H9 (cell line): Measurements from ENCODE around the gene CAMTA1. TPM values are rescaled to one million over a fixed set of nuclear protein-coding genes. Genes with fewer than 3 reads are reported as not detected.

Source experiments
- DNase-seq: peaks from one replicate; pipeline ENCODE4 v3.0.0-alpha.2; 2017
- H2AFZ ChIP-seq: one replicate; pipeline ENCODE4 v1.6.1; 2013; ENCODE audit warnings: mild to moderate bottlenecking, low read length, control low read depth, moderate library complexity
- H2AK5ac ChIP-seq: 2 replicates; pipeline ENCODE4 v1.6.1; 2013; ENCODE audit warnings: low read length, control low read depth, mixed read lengths; ENCODE audit not compliant: insufficient read length
- H2BK120ac ChIP-seq: one replicate; pipeline ENCODE4 v1.6.1; 2013; ENCODE audit warnings: low read depth, mild to moderate bottlenecking, low read length, control low read depth, inconsistent platforms; ENCODE audit not compliant: poor library complexity, severe bottlenecking
- H2BK12ac ChIP-seq: 2 replicates; pipeline ENCODE4 v1.6.1; 2013; ENCODE audit warnings: low read length, control low read depth, mixed read lengths, low read depth; ENCODE audit not compliant: insufficient read length
- H2BK15ac ChIP-seq: 2 replicates; pipeline ENCODE4 v1.6.1; 2013; ENCODE audit warnings: low read depth, low read length, control low read depth
- H2BK20ac ChIP-seq: one replicate; pipeline ENCODE4 v1.6.1; 2013; ENCODE audit warnings: low read depth, mild to moderate bottlenecking, low read length, control low read depth, inconsistent platforms; ENCODE audit not compliant: poor library complexity, severe bottlenecking
- H2BK5ac ChIP-seq: 2 replicates; pipeline ENCODE4 v1.6.1; 2013; ENCODE audit warnings: low read length, control low read depth, mixed read lengths; ENCODE audit not compliant: insufficient read length
- H3K14ac ChIP-seq: 2 replicates; pipeline ENCODE4 v1.6.1; 2013; ENCODE audit warnings: low read length, control low read depth; ENCODE audit not compliant: insufficient read depth
- H3K18ac ChIP-seq: 2 replicates; pipeline ENCODE4 v1.6.1; 2013; ENCODE audit warnings: low read depth, mild to moderate bottlenecking, mixed read lengths, low read length, control low read depth; ENCODE audit not compliant: insufficient read length
- H3K23ac ChIP-seq: 2 replicates; pipeline ENCODE4 v1.6.1; 2013; ENCODE audit warnings: low read length, control low read depth, mixed read lengths, low read depth; ENCODE audit not compliant: insufficient read length
- H3K23me2 ChIP-seq: 2 replicates; pipeline ENCODE4 v1.6.1; 2013; ENCODE audit warnings: low read depth, mild to moderate bottlenecking, mixed read lengths, low read length, control low read depth; ENCODE audit not compliant: insufficient read length, poor library complexity, severe bottlenecking
- H3K27ac ChIP-seq: 2 replicates; pipeline ENCODE4 v1.5.1; 2013; ENCODE audit warnings: low read length, control low read depth, mixed read lengths, low read depth; ENCODE audit not compliant: insufficient read length
- H3K27me3 ChIP-seq: 2 replicates; pipeline ENCODE4 v1.6.1; 2013; ENCODE audit warnings: low read length, control low read depth, inconsistent platforms; ENCODE audit not compliant: insufficient read depth
- H3K4ac ChIP-seq: 2 replicates; pipeline ENCODE4 v1.6.1; 2013; ENCODE audit warnings: low read depth, mild to moderate bottlenecking, control low read depth, inconsistent platforms, low read length, moderate library complexity
- H3K4me1 ChIP-seq: 2 replicates; pipeline ENCODE4 v1.6.1; 2013; ENCODE audit warnings: low read length, control low read depth, inconsistent platforms; ENCODE audit not compliant: insufficient read depth
- H3K4me2 ChIP-seq: 2 replicates; pipeline ENCODE4 v1.6.1; 2013; ENCODE audit warnings: low read length, control low read depth, mixed read lengths; ENCODE audit not compliant: insufficient read length, insufficient read depth
- H3K56ac ChIP-seq: 2 replicates; pipeline ENCODE4 v1.6.1; 2013; ENCODE audit warnings: low read depth, mild to moderate bottlenecking, mixed read lengths, low read length, control low read depth; ENCODE audit not compliant: insufficient read length
- H3K79me1 ChIP-seq: 2 replicates; pipeline ENCODE4 v1.6.1; 2013; ENCODE audit warnings: low read depth, mild to moderate bottlenecking, moderate library complexity, low read length, control low read depth, inconsistent platforms; ENCODE audit not compliant: insufficient read depth, poor library complexity, severe bottlenecking
- H3K79me2 ChIP-seq: 2 replicates; pipeline ENCODE4 v1.6.1; 2013; ENCODE audit warnings: low read length, control low read depth, inconsistent platforms; ENCODE audit not compliant: insufficient read depth
- H3K9ac ChIP-seq: 2 replicates; pipeline ENCODE4 v1.6.1; 2013; ENCODE audit warnings: low read length, control low read depth, mixed read lengths; ENCODE audit not compliant: insufficient read length; ENCODE audit errors: extremely low read depth
- H3K9me3 ChIP-seq: one replicate; pipeline ENCODE4 v1.6.1; 2013; ENCODE audit warnings: low read depth, low read length, inconsistent platforms; ENCODE audit not compliant: control insufficient read depth
- H3T11ph ChIP-seq: one replicate; pipeline ENCODE4 v1.6.1; 2013; ENCODE audit warnings: mild to moderate bottlenecking, low read length, control low read depth, inconsistent platforms
- H4K20me1 ChIP-seq: one replicate; pipeline ENCODE4 v1.6.1; 2013; ENCODE audit not compliant: control insufficient read depth, insufficient read length, insufficient read depth
- H4K5ac ChIP-seq: 2 replicates; pipeline ENCODE4 v1.6.1; 2013; ENCODE audit warnings: low read depth, mild to moderate bottlenecking, mixed read lengths, low read length, control low read depth; ENCODE audit not compliant: insufficient read length
- H4K8ac ChIP-seq: replicated peaks from 2 replicates; pipeline ENCODE4 v1.6.1; 2013; ENCODE audit warnings: low read length, control low read depth, mixed read lengths, low read depth; ENCODE audit not compliant: insufficient read length
- H4K91ac ChIP-seq: 2 replicates; pipeline ENCODE4 v1.6.1; 2013; ENCODE audit warnings: low read depth, mild to moderate bottlenecking, moderate library complexity, mixed read lengths, low read length, control low read depth; ENCODE audit not compliant: insufficient read length
- H3K27ac Mint-ChIP-seq, 3 experiments: 2 replicates in 2 of 3; 3 replicates in 1 of 3; pipeline ENCODE4 v1.8.0; 2020 to 2021; ENCODE audit warnings: mixed read lengths in 3 of 3, mild to moderate bottlenecking in 1 of 3, moderate library complexity in 1 of 3
- H3K27me3 Mint-ChIP-seq: 2 replicates; pipeline ENCODE4 v1.8.0; 2021; ENCODE audit warnings: low read depth, mild to moderate bottlenecking, moderate library complexity, mixed read lengths
- H3K36me3 Mint-ChIP-seq, 3 experiments: 2 replicates in 2 of 3; 3 replicates in 1 of 3; pipeline ENCODE4 v1.8.0; 2020 to 2021; ENCODE audit warnings: low read depth in 3 of 3, mixed read lengths in 3 of 3; ENCODE audit not compliant: insufficient read depth in 1 of 3
- H3K4me1 Mint-ChIP-seq, 2 experiments: 2 replicates each; pipeline ENCODE4 v1.8.0; 2020; ENCODE audit warnings: mixed read lengths in 2 of 2
- H3K4me3 Mint-ChIP-seq, 2 experiments: 2 replicates in 1 of 2; 3 replicates in 1 of 2; pipeline ENCODE4 v1.8.0; 2020 to 2021; ENCODE audit warnings: mild to moderate bottlenecking in 2 of 2, mixed read lengths in 2 of 2, moderate library complexity in 1 of 2
- H3K9me3 Mint-ChIP-seq, 2 experiments: 2 replicates in 1 of 2; 3 replicates in 1 of 2; pipeline ENCODE4 v1.8.0; 2020; ENCODE audit warnings: mild to moderate bottlenecking in 2 of 2, mixed read lengths in 2 of 2, moderate library complexity in 1 of 2
- CTCF ChIP-seq: fragments of 200-600 bp; sonication (generic); conservative IDR thresholded peaks from 3 replicates; pipeline ENCODE4 v1.8.0; 2021; ENCODE audit warnings: antibody characterized with exemption, mild to moderate bottlenecking
- WGBS: extraction: QIAGEN DNeasy Blood & Tissue Kit; methylation state at CpG from one replicate; pipeline ENCODE4 v1.1.7; 2013; ENCODE audit warnings: missing lambda C conversion rate, low lambda C conversion rate, mixed read lengths; ENCODE audit not compliant: insufficient read length; ENCODE audit errors: extremely low coverage; 5-methylcytosine and 5-hydroxymethylcytosine counted together
- total RNA-seq: library from RNA; stranded (reverse); gene quantifications from 2 replicates; pipeline ENCODE4 v1.2.1, GENCODE V29; 2021

Gene CAMTA1
- total RNA-seq, 1 experiment from 2014 or later, result 115 TPM

GRCh38 chr1:6891781-6892579, 106.7 kb downstream of the CAMTA1 start:
- H4K5ac ChIP-seq, result no peak overlapping the region
- 100% methylated on average over 1 of the region's 7 CpGs for WGBS
- no peak overlapping the region for H3K27ac ChIP-seq
- no peak overlapping the region for H3K14ac ChIP-seq
- DNase-seq, result no peak
- H2BK15ac ChIP-seq, result no peak overlapping the region
- H2BK12ac ChIP-seq, result no peak overlapping the region
- no peak overlapping the region for H2BK5ac ChIP-seq
- no peaks in the 10 kb centered on the region; a peak in 1 of 7 replicates for H3K36me3 Mint-ChIP-seq
- H3K9ac ChIP-seq, result no peak overlapping the region
- H3K4me3 Mint-ChIP-seq, result no peak overlapping the region
- H3K18ac ChIP-seq, result no peak overlapping the region
- no peak overlapping the region for H3K4ac ChIP-seq
- H3K56ac ChIP-seq, result no peak overlapping the region
- peak overlapping the region in 1 of 3 experiments; percentile 6; a peak in 1 of 7 replicates for H3K27ac Mint-ChIP-seq
- H3K27me3 ChIP-seq, result no peaks in the 10 kb centered on the region
- TF ChIP-seq CTCF, result no peak
- no peak overlapping the region for H2AFZ ChIP-seq
- no peaks in the 10 kb centered on the region for H4K20me1 ChIP-seq
- H3K23me2 ChIP-seq, result no peaks in the 10 kb centered on the region
- H4K91ac ChIP-seq, result no peak overlapping the region
- H2AK5ac ChIP-seq, result no peak overlapping the region
- no peaks in the 10 kb centered on the region for H3K9me3 Mint-ChIP-seq
- H3T11ph ChIP-seq, result no peak overlapping the region
- H2BK120ac ChIP-seq, result no peak overlapping the region
- no peaks in the 10 kb centered on the region for H3K9me3 ChIP-seq
- no peaks in the 10 kb centered on the region for H3K79me1 ChIP-seq
- no peaks in the 10 kb centered on the region for H3K79me2 ChIP-seq
- H3K27me3 Mint-ChIP-seq, result no peaks in the 10 kb centered on the region
- no peak overlapping the region for H3K4me2 ChIP-seq
- 0 out of 4 replicates have a peak, but pooled peaks cover 2 to 5% of the 10 kb centered on the region in 2 experiments for H3K4me1 Mint-ChIP-seq
- H3K23ac ChIP-seq, result no peak overlapping the region
- no peaks in the 10 kb centered on the region for H3K4me1 ChIP-seq
- H2BK20ac ChIP-seq, result no peak overlapping the region
- no peak overlapping the region for H4K8ac ChIP-seq
